SK-N-SH (cell line): ENCODE measurements around the gene MAP3K4. TPM values are rescaled to one million over a fixed set of nuclear protein-coding genes. Genes with fewer than 3 reads are reported as not detected.
"Not testable (repeated sequence)": the region's sequence is repeated elsewhere in the genome, so short reads cannot be mapped to it uniquely, and the experiment has no call there.

Experiments
- CTCF ChIA-PET: fragments of 300-600, 350-600 bp; formaldehyde crosslinking; extraction: SDS; loops from one replicate; lab custom pipeline; 2021; lab: Yijun Ruan, JAX
- POLR2A ChIA-PET: fragments of 350-600 bp; sonication (Branson Sonifier 250); formaldehyde crosslinking; extraction: SDS; loops from one replicate; lab custom pipeline; 2020; ENCODE audit warnings: antibody characterized with exemption, inconsistent platforms; lab: Yijun Ruan, JAX
- DNase-seq: peaks from one replicate; pipeline ENCODE4 v3.0.0; 2012
- H2AFZ ChIP-seq: fragments of 200-600 bp; sonication (generic); 2 replicates; pipeline ENCODE4 v1.8.1; 2016; ENCODE audit warnings: antibody characterized with exemption, mild to moderate bottlenecking, low read depth
- H3F3A ChIP-seq: fragments of 200-600 bp; sonication (generic); replicated peaks from 2 replicates; pipeline ENCODE3; 2016; ENCODE audit warnings: antibody characterized with exemption, mild to moderate bottlenecking; ENCODE audit not compliant: insufficient read depth
- H3K27ac ChIP-seq, 2 experiments: fragments of 200-500 bp in 1 of 2; fragments of 200-600 bp in 1 of 2; sonication (Bioruptor generic) in 1 of 2; sonication (generic), shearing (Covaris generic) in 1 of 2; 2 replicates each; pipeline versions ENCODE4 v1.5.1 to v1.6.1; 2014 to 2016; ENCODE audit warnings: low read depth in 2 of 2, inconsistent platforms in 1 of 2, low read length in 1 of 2, mild to moderate bottlenecking in 1 of 2, mixed read lengths in 1 of 2
- H3K27me3 ChIP-seq: fragments of 200-600 bp; sonication (generic), shearing (Covaris generic); 2 replicates; pipeline ENCODE4 v1.6.1; 2016; ENCODE audit warnings: mixed run types; ENCODE audit not compliant: insufficient read depth
- H3K36me3 ChIP-seq, 2 experiments: fragments of 200-500 bp in 1 of 2; fragments of 200-600 bp in 1 of 2; sonication (Bioruptor generic) in 1 of 2; sonication (generic) in 1 of 2; replicated peaks in 1 of 2; 2 replicates each; pipeline versions ENCODE3 to v1.5.1; 2014 to 2016; ENCODE audit warnings: low read length in 1 of 2, mild to moderate bottlenecking in 1 of 2; ENCODE audit not compliant: insufficient read depth in 2 of 2, control insufficient read depth in 1 of 2
- H3K4me1 ChIP-seq, 2 experiments: fragments of 200-500 bp in 1 of 2; fragments of 200-600 bp in 1 of 2; sonication (Bioruptor generic) in 1 of 2; sonication (generic), shearing (Covaris generic) in 1 of 2; 2 replicates each; pipeline versions ENCODE4 v1.5.1 to v1.6.1; 2014 to 2016; ENCODE audit warnings: low read depth in 1 of 2, low read length in 1 of 2, mixed run types in 1 of 2; ENCODE audit not compliant: insufficient read depth in 2 of 2, control insufficient read depth in 1 of 2
- H3K4me2 ChIP-seq: fragments of 200-600 bp; sonication (generic), shearing (Covaris generic); 2 replicates; pipeline ENCODE4 v1.6.1; 2017; ENCODE audit warnings: mixed run types
- H3K4me3 ChIP-seq, 2 experiments: fragments of 200-500 bp in 1 of 2; fragments of 200-600 bp in 1 of 2; sonication (Bioruptor generic) in 1 of 2; sonication (generic), shearing (Covaris generic) in 1 of 2; 2 replicates each; pipeline versions ENCODE4 v1.5.1 to v1.8.1; 2014 to 2016; ENCODE audit warnings: low read depth in 2 of 2, inconsistent platforms in 1 of 2, low read length in 1 of 2, mild to moderate bottlenecking in 1 of 2, mixed read lengths in 1 of 2, moderate library complexity in 1 of 2
- H3K79me2 ChIP-seq: fragments of 200-600 bp; sonication (generic); 2 replicates; pipeline ENCODE4 v1.8.1; 2017; ENCODE audit warnings: mild to moderate bottlenecking; ENCODE audit not compliant: insufficient read depth
- H3K9ac ChIP-seq: fragments of 200-600 bp; sonication (generic); 2 replicates; pipeline ENCODE4 v1.6.1; 2017; ENCODE audit warnings: mixed run types
- H3K9me2 ChIP-seq: fragments of 200-600 bp; sonication (generic); 2 replicates; pipeline ENCODE4 v1.6.1; 2017; ENCODE audit warnings: mixed run types
- H3K9me3 ChIP-seq: fragments of 200-600 bp; sonication (generic); 2 replicates; pipeline ENCODE4 v1.6.1; 2017; ENCODE audit warnings: mixed run types, mild to moderate bottlenecking, moderate library complexity
- H4K20me1 ChIP-seq: fragments of 200-600 bp; sonication (generic); 2 replicates; pipeline ENCODE4 v1.6.1; 2017; ENCODE audit warnings: mild to moderate bottlenecking, mixed run types; ENCODE audit not compliant: insufficient read depth
- CHD2 ChIP-seq: fragments of 150-350 bp; IDR thresholded peaks from 2 replicates; pipeline ENCODE4 v1.6.1; 2018; ENCODE audit warnings: low read length; ENCODE audit not compliant: partially characterized antibody
- ELF1 ChIP-seq: IDR thresholded peaks from 2 replicates; pipeline ENCODE4 v1.4.0; 2012
- EP300 ChIP-seq, 2 experiments: IDR thresholded peaks; 2 replicates each; pipeline versions ENCODE4 v1.4.0 to v1.6.1; 2012; ENCODE audit warnings: borderline replicate concordance in 1 of 2, low read depth in 1 of 2, low read length in 1 of 2
- FOSL2 ChIP-seq: IDR thresholded peaks from 2 replicates; pipeline ENCODE4 v1.4.0; 2012; ENCODE audit warnings: low read depth, mild to moderate bottlenecking, moderate library complexity, borderline replicate concordance
- FOXM1 ChIP-seq: IDR thresholded peaks from 2 replicates; pipeline ENCODE4 v1.4.0; 2012; ENCODE audit warnings: low read depth, mild to moderate bottlenecking
- GATA2 ChIP-seq: sonication (generic); formaldehyde crosslinking; IDR thresholded peaks from 2 replicates; pipeline ENCODE4 v1.5.0; 2020; ENCODE audit warnings: mild to moderate bottlenecking, missing genetic modification reagents
- MEF2A ChIP-seq: IDR thresholded peaks from 2 replicates; pipeline ENCODE4 v1.4.0; 2012; ENCODE audit warnings: low read depth, borderline replicate concordance
- NFIC ChIP-seq: IDR thresholded peaks from 2 replicates; pipeline ENCODE4 v1.4.0; 2012; ENCODE audit warnings: borderline replicate concordance
- NRF1 ChIP-seq: IDR thresholded peaks from 2 replicates; pipeline ENCODE4 v1.6.1; 2012; ENCODE audit warnings: low read depth, mild to moderate bottlenecking, low read length
- RXRA ChIP-seq: IDR thresholded peaks from 2 replicates; pipeline ENCODE4 v1.4.0; 2012; ENCODE audit warnings: low read depth, mild to moderate bottlenecking, borderline replicate concordance
- TAF1 ChIP-seq: IDR thresholded peaks from 2 replicates; pipeline ENCODE4 v1.6.1; 2012; ENCODE audit warnings: low read depth, mild to moderate bottlenecking, low read length, moderate library complexity, borderline replicate concordance
- TCF12 ChIP-seq: IDR thresholded peaks from 2 replicates; pipeline ENCODE4 v1.4.0; 2012
- WGBS: methylation state at CpG from one replicate; pipeline ENCODE4 v1.1.6; 2017; ENCODE audit warnings: low lambda C conversion rate; 5-methylcytosine and 5-hydroxymethylcytosine counted together
- polyA plus RNA-seq, 3 experiments: library from polyadenylated mRNA; depleted of rRNA; stranded (reverse); fragments of >200 nt; gene quantifications; 2 replicates each; pipeline ENCODE4 v1.2.3, GENCODE V29; 2012
- TF ChIP-seq, protein P1 (sequence below): IDR thresholded peaks from 2 replicates; pipeline ENCODE4 v1.4.0; 2012; ENCODE audit warnings: low read depth, borderline replicate concordance
- TF ChIP-seq, protein P2 (sequence below): fragments of 200-600 bp; sonication (generic); IDR thresholded peaks from 2 replicates; pipeline ENCODE4 v1.6.1; 2017; ENCODE audit warnings: antibody characterized with exemption, mild to moderate bottlenecking, moderate library complexity
- TF ChIP-seq, protein P3 (sequence below): fragments of 150-350 bp; IDR thresholded peaks from 2 replicates; pipeline ENCODE4 v1.6.1; 2016; ENCODE audit warnings: mild to moderate bottlenecking, low read depth, low read length

The MAP3K4 gene
- polyA plus RNA-seq, 1 of the 3 experiments (the other 2 are of a cell fraction) = 6.8 TPM

DNA sequence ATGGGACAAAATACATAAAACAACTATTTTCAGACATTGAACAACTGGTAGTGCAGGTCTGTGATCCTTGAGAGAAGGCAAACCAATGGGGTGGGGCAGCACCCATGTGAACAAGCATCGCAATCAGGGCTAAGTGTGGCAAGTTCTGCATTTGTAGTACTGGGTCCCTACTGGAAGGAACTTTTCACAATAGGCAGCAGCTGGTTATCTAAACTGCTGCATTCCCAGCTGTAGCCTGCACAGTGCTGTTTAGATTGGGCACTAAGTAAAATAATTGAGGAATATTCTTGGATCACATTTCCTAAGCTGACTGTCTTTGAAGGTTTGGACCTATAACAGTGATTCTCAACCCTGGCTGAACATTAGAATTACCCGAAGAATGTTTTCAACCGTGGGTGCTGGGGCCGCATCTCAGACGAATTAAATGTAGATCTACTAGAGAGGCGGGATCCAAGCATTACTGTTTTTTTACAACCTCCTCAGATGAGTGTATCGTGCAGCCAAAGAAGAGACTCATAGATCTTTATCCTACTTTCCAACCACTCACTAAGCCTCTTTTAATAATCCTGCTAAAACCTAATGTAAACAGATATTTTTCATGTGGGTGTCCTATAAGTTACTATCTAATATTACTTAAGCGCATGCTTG lies 12.4 kb upstream of the MAP3K4 start:
- peaks cover 0 to 4% of the 10 kb centered on the region in 2 experiments; a peak in 2 of 4 replicates for H3K4me1 ChIP-seq
- CTCF ChIA-PET = interaction anchor here (1.0 to 1.5 kb wide), 3 partner anchors 11 to 48 kb away, joined by 3 to 5 read pairs (median 4); no protein-coding TSS in a partner anchor
- H3K9me3 ChIP-seq = no peaks in the 10 kb centered on the region
- H3K9ac ChIP-seq = no peak overlapping the region
- TF ChIP-seq NFIC = no peak
- TF ChIP-seq FOXM1 = no peak
- no peak for TF ChIP-seq ELF1
- no peak for TF ChIP-seq GATA2 (CRISPR knock-in tag)
- no peak for TF ChIP-seq TAF1
- TF ChIP-seq FOSL2 = no peak
- no peak for TF ChIP-seq CHD2
- TF ChIP-seq RXRA = no peak
- TF ChIP-seq, protein P1, sequence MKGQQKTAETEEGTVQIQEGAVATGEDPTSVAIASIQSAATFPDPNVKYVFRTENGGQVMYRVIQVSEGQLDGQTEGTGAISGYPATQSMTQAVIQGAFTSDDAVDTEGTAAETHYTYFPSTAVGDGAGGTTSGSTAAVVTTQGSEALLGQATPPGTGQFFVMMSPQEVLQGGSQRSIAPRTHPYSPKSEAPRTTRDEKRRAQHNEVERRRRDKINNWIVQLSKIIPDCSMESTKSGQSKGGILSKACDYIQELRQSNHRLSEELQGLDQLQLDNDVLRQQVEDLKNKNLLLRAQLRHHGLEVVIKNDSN = no peak
- TF ChIP-seq, protein P2, sequence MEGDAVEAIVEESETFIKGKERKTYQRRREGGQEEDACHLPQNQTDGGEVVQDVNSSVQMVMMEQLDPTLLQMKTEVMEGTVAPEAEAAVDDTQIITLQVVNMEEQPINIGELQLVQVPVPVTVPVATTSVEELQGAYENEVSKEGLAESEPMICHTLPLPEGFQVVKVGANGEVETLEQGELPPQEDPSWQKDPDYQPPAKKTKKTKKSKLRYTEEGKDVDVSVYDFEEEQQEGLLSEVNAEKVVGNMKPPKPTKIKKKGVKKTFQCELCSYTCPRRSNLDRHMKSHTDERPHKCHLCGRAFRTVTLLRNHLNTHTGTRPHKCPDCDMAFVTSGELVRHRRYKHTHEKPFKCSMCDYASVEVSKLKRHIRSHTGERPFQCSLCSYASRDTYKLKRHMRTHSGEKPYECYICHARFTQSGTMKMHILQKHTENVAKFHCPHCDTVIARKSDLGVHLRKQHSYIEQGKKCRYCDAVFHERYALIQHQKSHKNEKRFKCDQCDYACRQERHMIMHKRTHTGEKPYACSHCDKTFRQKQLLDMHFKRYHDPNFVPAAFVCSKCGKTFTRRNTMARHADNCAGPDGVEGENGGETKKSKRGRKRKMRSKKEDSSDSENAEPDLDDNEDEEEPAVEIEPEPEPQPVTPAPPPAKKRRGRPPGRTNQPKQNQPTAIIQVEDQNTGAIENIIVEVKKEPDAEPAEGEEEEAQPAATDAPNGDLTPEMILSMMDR = no peak
- no peak for TF ChIP-seq MEF2A
- no peak for TF ChIP-seq NRF1
- TF ChIP-seq TCF12 = no peak
- TF ChIP-seq EP300 (IDR thresholded peaks at IDR 0.05; ENCODE audit: borderline replicate concordance in 1 of 2, low read depth in 1 of 2, low read length in 1 of 2) = no peak
- TF ChIP-seq, protein P3, sequence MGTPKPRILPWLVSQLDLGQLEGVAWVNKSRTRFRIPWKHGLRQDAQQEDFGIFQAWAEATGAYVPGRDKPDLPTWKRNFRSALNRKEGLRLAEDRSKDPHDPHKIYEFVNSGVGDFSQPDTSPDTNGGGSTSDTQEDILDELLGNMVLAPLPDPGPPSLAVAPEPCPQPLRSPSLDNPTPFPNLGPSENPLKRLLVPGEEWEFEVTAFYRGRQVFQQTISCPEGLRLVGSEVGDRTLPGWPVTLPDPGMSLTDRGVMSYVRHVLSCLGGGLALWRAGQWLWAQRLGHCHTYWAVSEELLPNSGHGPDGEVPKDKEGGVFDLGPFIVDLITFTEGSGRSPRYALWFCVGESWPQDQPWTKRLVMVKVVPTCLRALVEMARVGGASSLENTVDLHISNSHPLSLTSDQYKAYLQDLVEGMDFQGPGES = no peak
- H3K27ac ChIP-seq = no peak overlapping the region
- no peak overlapping the region for H3K4me3 ChIP-seq
- no peaks in the 10 kb centered on the region for H4K20me1 ChIP-seq
- POLR2A ChIA-PET = no interaction called here
- H3F3A ChIP-seq = no peaks in the 10 kb centered on the region
- no peaks in the 10 kb centered on the region for H3K36me3 ChIP-seq
- no peak for DNase-seq
- H3K4me2 ChIP-seq = no peak overlapping the region
- WGBS = 90% methylated on average over 8 of the region's 8 CpGs
- no peaks in the 10 kb centered on the region; the same call in 1 of the 2 replicates for H3K27me3 ChIP-seq
- no peaks in the 10 kb centered on the region for H3K79me2 ChIP-seq
- no peak overlapping the region for H2AFZ ChIP-seq
- no peaks in the 10 kb centered on the region for H3K9me2 ChIP-seq

DNA sequence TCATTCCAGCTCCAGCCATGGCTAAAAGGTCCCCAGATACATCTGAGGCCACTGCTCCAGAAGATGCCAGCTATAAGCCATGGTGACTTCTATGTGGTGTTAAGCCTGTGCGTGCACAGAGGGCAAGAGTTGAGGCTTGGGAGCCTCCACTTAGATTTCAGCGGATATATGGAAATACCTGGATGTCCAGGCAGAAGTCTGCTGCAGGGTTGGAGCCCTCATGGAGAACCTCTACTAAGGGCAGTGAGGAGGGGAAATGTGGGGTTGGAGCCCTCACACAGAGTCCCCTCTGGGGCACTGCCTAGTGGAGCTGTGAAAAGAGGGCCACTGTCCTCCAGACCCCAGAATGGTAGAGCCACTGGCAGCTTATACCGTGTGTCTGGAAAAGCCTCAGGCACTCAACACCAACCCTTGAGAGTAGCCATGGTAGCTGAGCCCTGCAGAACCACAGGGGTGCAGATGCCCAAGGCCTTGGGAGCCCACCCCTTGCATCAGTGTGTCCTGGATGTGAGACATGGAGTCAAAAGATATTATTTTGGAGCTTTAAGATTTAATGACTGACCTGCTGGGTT lies 8.1 kb upstream of the MAP3K4 start:
- H3K4me3 ChIP-seq, H2AFZ ChIP-seq, H4K20me1 ChIP-seq, H3K4me2 ChIP-seq, H3K27ac ChIP-seq, H3K9me2 ChIP-seq, DNase-seq, H3F3A ChIP-seq, H3K9me3 ChIP-seq, H3K4me1 ChIP-seq, H3K27me3 ChIP-seq, H3K9ac ChIP-seq, H3K79me2 ChIP-seq, H3K36me3 ChIP-seq, POLR2A ChIA-PET: not testable (repeated sequence)
- CTCF ChIA-PET = interaction anchor here (1.7 kb wide), 1 partner anchor 387 kb away, joined by 7 read pairs; no protein-coding TSS in a partner anchor
- WGBS = 33% methylated on average over 2 of the region's 3 CpGs
